Left forelimb (tissue), 1 donor: Measurements from ENCODE around the gene EFS.

Experiments used
- DNase-seq: peaks from one replicate; pipeline ENCODE4 v3.0.0-alpha.2; 2018; ENCODE audit warnings: low spot score

The EFS gene

GRCh38 chr14:23379366-23380196, 14.6 kb upstream of the EFS start:
- DNase-seq = no peak

- DNase-seq = no peak
Observed at GRCh38 chr14:23378612-23379220, 13.7 kb upstream of the EFS start.

GRCh38 chr14:23377573-23378563, 12.9 kb upstream of the EFS start:
- no peak for DNase-seq

DNA sequence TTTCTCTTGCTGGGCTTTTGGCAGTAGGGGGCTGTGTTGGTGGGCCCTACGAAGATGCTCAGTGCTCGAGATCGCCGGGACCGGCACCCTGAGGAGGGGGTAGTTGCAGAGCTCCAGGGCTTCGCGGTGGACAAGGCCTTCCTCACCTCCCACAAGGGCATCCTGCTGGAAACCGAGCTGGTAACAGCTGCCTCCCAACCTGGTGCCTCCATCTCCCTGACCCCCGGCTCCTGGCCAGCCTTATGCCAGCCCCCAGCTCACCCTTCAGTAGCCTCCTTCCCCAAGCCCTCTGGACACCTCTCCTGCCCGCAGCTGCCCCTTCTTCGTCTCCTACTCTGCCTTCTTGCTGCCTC, 12.2 kb upstream of the EFS start:
- DNase-seq = no peak

DNA sequence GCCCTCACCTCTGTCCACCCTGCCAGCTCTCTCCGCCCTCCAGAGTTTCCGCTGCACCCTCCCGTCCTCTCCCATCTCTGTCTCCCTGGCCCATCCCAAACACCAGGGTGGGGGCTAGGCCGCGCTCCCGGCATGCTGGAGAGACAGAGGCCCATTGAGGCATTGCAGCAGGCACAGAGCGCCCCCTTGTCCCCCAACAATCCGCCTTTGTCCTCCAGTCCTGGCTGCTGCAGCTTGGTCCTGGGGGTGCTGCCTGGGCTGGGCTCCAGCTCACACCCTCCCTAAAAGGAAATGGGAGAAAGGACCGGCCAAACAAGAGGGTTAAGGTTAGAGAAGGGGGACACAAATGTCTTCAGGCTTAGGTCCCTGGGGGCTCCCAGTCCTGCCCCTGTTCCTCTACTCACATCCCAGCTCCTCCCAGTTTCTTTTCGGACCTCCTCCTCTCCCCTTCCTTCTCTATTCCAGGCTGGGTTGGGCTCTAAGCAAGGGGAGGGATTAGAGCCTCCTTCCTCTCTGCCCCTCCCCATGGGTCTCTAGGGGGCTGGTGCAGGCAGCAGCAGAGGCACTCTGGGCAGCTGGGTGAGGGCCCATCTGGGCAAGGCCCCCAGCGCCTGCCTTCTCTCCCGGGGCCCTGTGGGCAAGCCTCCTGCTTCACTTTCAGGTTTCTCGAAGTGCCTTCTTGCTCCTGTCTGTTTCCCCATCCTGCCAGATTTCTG, 11.7 kb upstream of the EFS start, which contains the start of gene CMTM5:
Gene CMTM5 (plus strand): TSS at position 565 of the 716 bp plus-strand sequence. CDS start 206 bp downstream, outside the sequence.
- no peak for DNase-seq

DNA sequence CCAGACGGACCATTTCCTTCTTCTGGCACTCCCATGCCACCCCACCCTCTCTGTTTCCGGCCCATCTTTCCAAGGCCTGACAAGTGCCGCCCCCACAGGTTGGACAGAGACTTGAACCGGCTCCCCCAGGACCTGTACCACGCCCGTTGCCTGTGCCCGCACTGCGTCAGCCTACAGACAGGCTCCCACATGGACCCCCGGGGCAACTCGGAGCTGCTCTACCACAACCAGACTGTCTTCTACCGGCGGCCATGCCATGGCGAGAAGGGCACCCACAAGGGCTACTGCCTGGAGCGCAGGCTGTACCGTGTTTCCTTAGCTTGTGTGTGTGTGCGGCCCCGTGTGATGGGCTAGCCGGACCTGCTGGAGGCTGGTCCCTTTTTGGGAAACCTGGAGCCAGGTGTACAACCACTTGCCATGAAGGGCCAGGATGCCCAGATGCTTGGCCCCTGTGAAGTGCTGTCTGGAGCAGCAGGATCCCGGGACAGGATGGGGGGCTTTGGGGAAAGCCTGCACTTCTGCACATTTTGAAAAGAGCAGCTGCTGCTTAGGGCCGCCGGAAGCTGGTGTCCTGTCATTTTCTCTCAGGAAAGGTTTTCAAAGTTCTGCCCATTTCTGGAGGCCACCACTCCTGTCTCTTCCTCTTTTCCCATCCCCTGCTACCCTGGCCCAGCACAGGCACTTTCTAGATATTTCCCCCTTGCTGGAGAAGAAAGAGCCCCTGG, 10.7 kb upstream of the EFS start:
- DNase-seq = no peak

DNA sequence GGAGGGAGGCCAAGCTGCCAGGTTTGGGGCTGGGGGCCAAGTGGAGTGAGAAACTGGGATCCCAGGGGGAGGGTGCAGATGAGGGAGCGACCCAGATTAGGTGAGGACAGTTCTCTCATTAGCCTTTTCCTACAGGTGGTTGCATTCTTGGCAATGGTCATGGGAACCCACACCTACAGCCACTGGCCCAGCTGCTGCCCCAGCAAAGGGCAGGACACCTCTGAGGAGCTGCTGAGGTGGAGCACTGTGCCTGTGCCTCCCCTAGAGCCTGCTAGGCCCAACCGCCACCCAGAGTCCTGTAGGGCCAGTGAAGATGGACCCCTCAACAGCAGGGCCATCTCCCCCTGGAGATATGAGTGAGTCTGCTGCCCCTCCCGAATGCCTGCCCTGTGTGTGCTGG, 8.1 kb upstream of the EFS start:
- DNase-seq = no peak

DNA sequence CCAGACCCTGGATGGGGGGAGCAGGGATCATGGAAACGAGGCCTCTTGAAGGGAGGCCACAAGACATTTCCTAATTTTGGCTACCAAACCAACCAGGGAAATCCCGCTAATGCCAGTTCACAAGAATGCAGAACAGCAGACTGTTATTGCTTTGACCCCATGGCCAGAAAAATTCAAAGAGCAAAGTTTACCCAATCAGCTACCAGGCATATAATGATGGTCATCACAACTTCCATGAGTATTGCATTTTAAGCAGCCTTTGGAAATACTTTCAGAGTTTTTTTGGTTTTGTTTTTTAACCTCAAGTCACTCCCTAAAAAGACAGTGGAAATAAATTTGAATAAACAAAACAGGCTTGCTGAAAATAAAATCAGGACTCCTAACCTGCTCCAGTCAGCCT, 7.5 kb upstream of the EFS start, which contains the start of gene IL25:
Gene IL25 (plus strand): TSS at position 301 of the 400 bp plus-strand sequence.
- no peak for DNase-seq

DNA sequence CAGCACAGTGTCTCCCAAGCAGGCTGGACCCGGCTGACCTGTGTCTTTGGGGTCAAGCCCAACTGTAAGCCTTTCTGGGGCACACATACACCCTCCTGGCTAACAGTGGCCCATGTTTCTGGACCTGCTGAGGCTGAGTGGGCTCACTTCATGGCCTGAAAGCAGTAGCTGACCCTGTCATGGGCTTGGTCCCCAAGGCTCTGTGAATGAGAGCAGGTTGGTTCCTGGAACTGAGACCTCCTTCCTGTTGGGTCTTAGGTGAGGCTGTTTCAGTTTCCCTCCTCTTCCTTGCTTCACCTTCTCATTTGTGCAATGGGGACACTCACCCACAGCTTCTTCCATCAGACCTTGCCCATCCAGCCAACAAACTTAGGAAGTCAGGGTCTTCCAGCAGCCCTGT, 6.9 kb upstream of the EFS start:
- DNase-seq = no peak

- no peak for DNase-seq
Observed at GRCh38 chr14:23370221-23370620, 5.2 kb upstream of the EFS start.

DNA sequence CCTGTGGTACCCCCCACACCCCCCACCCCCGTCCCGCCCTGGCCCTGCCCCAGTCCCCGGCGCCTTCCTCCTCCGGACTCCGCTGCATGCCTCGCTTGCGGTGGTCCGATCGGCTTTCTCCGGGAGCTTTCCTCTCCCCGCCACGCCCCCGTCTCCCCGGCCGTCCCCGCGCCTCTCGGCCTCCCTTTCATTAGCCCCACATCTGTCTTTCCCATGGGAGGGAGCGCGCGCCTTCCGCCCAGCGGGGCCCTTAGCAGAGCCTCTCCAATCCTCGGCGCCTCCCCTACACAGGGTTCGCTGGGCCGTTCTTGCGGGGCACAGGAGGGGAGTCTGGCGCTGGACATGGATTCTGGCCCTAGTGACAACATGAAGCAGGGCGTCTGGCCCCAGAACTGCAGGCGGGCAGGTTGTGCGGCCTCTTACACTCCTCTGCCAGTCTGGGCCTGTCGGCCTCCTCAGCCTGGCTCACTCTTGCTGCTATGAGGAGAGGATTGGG, 1.5 kb upstream of the EFS start:
- DNase-seq = peak; percentile 89

DNA sequence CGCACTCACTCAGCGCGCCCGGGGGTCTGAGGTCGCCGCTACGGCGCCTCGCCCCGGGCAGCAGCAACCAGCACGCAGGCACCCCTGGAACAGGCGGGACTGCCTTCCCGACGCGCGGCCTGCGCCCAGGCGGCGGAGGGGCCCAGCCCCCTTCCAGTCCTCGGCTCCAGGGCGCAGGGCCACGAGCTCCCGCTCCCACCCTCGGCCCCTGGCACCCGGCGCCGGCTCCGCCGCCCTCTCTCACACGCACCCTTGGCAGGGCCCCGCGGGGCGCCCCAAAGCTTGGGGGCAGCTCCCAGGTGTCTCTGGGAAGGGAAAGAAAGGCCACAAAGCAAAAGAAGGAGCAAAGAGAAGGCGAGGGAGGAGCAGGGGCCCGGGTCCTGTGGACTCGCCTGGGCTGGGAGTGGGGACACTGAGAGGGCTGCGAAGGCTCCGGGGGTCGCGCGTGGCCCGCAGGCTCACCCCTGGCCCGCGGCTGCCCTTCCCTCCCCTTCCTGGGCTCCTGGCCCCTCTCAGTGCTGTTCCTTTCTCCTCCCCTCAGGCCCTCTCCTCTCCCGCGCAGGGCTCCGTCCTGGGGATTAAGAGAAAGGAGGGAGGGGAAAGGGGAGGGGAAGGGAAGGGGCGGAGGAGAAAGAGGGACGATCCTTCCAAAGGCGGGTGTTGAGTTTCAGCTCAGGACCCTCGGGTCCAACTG, 907 bp upstream of the EFS start:
- DNase-seq = peak; percentile 88

DNA sequence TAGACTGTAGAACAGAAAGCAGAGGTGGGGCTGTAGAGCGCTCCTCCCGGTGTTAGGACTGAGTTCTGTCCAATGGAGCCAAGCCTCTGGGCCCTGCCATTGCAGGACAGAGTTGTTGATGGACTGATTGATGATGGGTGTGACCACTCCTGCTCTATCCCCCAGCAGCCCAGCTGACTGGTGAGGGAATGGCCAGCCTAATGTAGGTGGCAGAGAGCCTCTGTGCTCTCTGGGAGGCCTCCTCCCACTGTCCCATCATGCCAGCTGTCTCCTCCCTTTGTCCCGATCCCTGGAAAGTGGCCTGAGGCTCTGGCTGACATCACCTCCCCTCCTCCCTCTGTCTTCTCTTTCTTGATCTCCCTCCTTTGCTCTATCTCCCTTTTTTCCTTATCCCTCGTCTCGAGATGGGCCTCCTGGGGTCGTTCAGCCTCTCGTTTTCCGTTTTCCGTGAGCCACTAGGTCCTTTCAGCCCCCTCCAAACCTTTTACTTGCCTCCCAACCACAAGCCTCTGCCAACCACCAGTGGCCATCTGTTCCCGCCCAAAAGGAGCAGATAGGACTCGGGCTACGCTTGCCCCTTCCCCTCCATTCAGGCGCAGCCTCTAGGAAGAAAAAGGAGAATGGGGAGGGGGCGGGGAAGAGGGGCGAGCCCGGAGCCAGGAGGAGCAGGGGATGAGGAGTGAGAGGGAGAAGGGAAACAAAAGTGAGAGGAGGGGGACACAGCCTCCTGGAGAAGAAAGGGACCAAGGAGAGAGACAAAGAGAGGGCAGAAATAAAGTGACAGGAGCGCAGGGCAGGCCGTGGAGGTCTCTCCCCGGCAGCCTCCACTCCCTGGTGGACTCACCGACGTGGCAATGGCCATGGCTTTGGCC, 572 bp downstream of the EFS start:
- DNase-seq = no peak

DNA sequence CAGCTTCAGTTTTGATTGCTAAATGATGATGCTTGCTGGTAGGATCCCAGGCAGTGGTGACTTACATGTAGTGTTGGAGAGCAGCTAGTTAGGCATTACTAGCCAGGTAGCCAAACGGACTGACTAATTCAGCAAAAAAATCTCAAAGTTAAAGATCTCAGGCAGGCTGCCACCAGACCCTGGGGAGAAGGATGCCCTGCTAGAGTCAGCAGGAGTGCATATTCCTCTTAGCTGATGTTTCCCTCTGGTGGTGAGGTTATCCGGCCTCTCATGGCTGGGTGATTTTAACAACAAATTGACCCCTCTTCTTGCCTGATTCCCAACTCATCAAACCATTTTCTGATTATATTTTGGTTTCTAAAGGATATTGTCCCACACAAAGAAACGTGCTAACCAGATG, 2.8 kb downstream of the EFS start:
- peak; percentile 14 for DNase-seq

GRCh38 chr14:23361763-23362162, 3.2 kb downstream of the EFS start:
- peak; percentile 4 for DNase-seq

GRCh38 chr14:23361320-23361719, 3.7 kb downstream of the EFS start:
- DNase-seq = peak; percentile 37

DNA sequence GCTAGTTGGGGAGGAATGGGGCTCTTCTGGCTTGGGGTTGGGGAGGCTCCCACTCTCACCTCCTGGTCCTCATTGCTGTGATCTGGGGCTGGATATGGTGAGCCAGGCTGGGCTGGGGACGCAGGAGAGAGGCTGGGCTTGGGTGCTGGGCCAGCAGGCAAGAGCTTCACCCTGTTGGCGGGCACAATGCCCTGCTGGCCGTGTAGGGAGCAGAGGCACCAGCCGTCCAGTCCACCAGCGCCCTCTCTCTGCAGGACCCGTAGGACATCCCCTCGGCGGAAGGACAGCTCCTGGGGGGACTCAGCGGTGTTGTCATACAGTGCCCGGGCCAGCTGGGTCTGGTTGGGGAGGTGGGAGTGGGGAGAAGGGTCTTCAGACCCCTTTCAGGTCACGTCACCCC, 4.5 kb downstream of the EFS start:
- DNase-seq = peak; percentile 59

DNA sequence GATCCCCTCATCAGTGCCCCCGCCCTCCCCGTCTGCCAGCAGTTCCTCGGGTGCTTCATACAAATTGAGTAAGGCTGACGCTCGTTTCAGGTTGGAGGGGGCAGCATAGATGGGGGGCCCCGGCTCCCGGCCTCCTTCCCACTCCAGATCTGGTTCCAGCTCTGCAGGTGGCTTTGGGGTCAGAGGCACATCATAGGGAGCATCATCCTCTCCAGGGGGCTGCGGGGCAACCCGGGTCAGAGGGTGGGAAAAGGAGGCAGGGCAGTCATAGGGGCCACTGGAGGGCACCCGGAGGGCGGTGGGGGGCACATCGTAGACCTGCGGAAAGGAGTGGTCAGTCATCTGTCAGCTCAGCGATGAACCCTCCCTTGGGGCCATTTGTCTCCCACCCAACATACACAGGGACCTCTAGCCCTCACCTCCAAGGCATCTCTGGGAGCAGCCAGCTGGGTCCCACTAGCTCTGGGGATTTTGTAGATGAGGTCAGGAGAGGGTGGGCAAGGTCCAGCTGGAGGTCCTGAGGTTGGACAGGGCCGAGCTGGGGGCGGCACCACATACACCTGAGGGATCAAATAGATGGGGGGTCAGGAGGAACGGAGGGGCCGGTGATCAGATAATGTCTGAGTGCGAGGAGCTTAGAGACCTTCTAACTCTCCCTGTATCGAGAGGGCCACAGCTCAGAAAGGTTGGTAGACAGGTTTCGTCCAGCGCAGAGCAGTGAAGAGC, 5.1 kb downstream of the EFS start:
- peak; percentile 42 for DNase-seq
